Gastrocnemius medialis (tissue), 4 donors: ENCODE data around the gene CAMSAP1.

Experiments
- CTCF ChIP-seq, 5 experiments: fragments of 450-650 bp in 3 of 5; fragments of 200-600 bp in 2 of 5; sonication (generic) in 2 of 5; IDR thresholded peaks in 4 of 5; conservative IDR thresholded peaks in 1 of 5; 1 replicate in 4 of 5; 2 replicates in 1 of 5; pipeline ENCODE4 v1.5.1; 2016 to 2019; ENCODE audit warnings: antibody characterized with exemption in 5 of 5, mild to moderate bottlenecking in 3 of 5, moderate library complexity in 3 of 5
- POLR2A ChIP-seq, 2 donors: fragments of 450-650 bp; IDR thresholded peaks; one replicate each; pipeline ENCODE4 v1.6.1; 2017; ENCODE audit warnings: antibody characterized with exemption in 2 of 2, mild to moderate bottlenecking in 2 of 2, moderate library complexity in 2 of 2

GRCh38 chr9:135879619-135880018, 27.7 kb downstream of the CAMSAP1 start:
- TF ChIP-seq CTCF (IDR thresholded peaks at IDR 0.05 in 4 of 5, conservative IDR thresholded peaks at IDR 0.05 in 1 of 5): no peak
- no peak for TF ChIP-seq POLR2A (IDR thresholded peaks at IDR 0.05)
